HEK293 (cell line): Measurements from ENCODE around the gene GPR4.
"Not testable (repeated sequence)": the region's sequence is repeated elsewhere in the genome, so short reads cannot be mapped to it uniquely, and the experiment has no call there.

Experiments
- CTCF ChIA-PET: fragments of 350-600 bp; formaldehyde crosslinking; extraction: SDS; loops from one replicate; lab custom pipeline; 2021; ENCODE audit warnings: antibody characterized with exemption; lab: Yijun Ruan, JAX
- POLR2A ChIA-PET: fragments of 300-600 bp; formaldehyde crosslinking; extraction: SDS; loops from one replicate; lab custom pipeline; 2020; ENCODE audit warnings: antibody characterized with exemption, inconsistent platforms; lab: Yijun Ruan, JAX
- H3K27ac ChIP-seq: fragments of 200-500 bp; sonication (Bioruptor generic); 2 replicates; pipeline ENCODE4 v1.5.1; 2014; ENCODE audit warnings: low read depth, low read length, control low read depth, inconsistent platforms; ENCODE audit errors: extremely low read depth
- H3K36me3 ChIP-seq, 2 experiments: fragments of 200-500 bp in 1 of 2; sonication (Bioruptor generic) in 1 of 2; 1 replicate in 1 of 2; 2 replicates in 1 of 2; pipeline ENCODE4 v1.5.1; 2014 to 2017; ENCODE audit warnings: inconsistent platforms in 2 of 2, low read length in 2 of 2; ENCODE audit not compliant: control insufficient read depth in 2 of 2, insufficient read depth in 1 of 2
- H3K4me1 ChIP-seq: fragments of 200-500 bp; sonication (Bioruptor generic); 2 replicates; pipeline ENCODE4 v1.5.1; 2014; ENCODE audit warnings: mild to moderate bottlenecking, low read length, inconsistent platforms; ENCODE audit not compliant: control insufficient read depth, insufficient read depth
- H3K4me3 ChIP-seq: 2 replicates; pipeline ENCODE4 v1.5.1; 2011; ENCODE audit warnings: low read depth, mild to moderate bottlenecking, control low read depth, low read length, moderate library complexity
- H3K9me3 ChIP-seq: fragments of 200-500 bp; sonication (Bioruptor generic); 2 replicates; pipeline ENCODE4 v1.5.1; 2014; ENCODE audit warnings: low read depth, low read length, inconsistent platforms; ENCODE audit not compliant: control insufficient read depth, insufficient read depth
- IKZF3 ChIP-seq: fragments of 450-650 bp; IDR thresholded peaks from 2 replicates; pipeline ENCODE4 v1.5.0; 2018; ENCODE audit warnings: missing biosample characterization, mild to moderate bottlenecking, missing genetic modification characterization, moderate library complexity
- SP2 ChIP-seq: fragments of 450-650 bp; formaldehyde crosslinking; IDR thresholded peaks from 2 replicates; pipeline ENCODE4 v1.5.1; 2016; ENCODE audit warnings: missing biosample characterization, missing genetic modification characterization
- SP7 ChIP-seq: fragments of 450-650 bp; formaldehyde crosslinking; IDR thresholded peaks from 2 replicates; pipeline ENCODE4 v1.5.1; 2016; ENCODE audit warnings: missing biosample characterization, missing genetic modification characterization
- ZBTB8A ChIP-seq: fragments of 450-650 bp; formaldehyde crosslinking; IDR thresholded peaks from 2 replicates; pipeline ENCODE4 v1.5.1; 2016; ENCODE audit warnings: missing biosample characterization, missing genetic modification characterization
- ZIC2 ChIP-seq: fragments of 450-650 bp; formaldehyde crosslinking; IDR thresholded peaks from 2 replicates; pipeline ENCODE4 v1.5.1; 2016; ENCODE audit warnings: missing biosample characterization, missing genetic modification characterization
- ZNF140 ChIP-seq: fragments of 450-650 bp; formaldehyde crosslinking; IDR thresholded peaks from 2 replicates; pipeline ENCODE4 v1.5.1; 2016; ENCODE audit warnings: missing biosample characterization, missing genetic modification characterization
- ZNF214 ChIP-seq: fragments of 450-650 bp; formaldehyde crosslinking; IDR thresholded peaks from 2 replicates; pipeline ENCODE4 v1.5.1; 2017; ENCODE audit warnings: missing biosample characterization, mild to moderate bottlenecking, missing genetic modification characterization, borderline replicate concordance
- ZNF223 ChIP-seq: fragments of 450-650 bp; formaldehyde crosslinking; IDR thresholded peaks from 2 replicates; pipeline ENCODE4 v1.5.1; 2016; ENCODE audit warnings: missing biosample characterization, missing genetic modification characterization
- ZNF366 ChIP-seq: fragments of 450-650 bp; formaldehyde crosslinking; conservative IDR thresholded peaks from 2 replicates; pipeline ENCODE4 v1.5.1; 2016; ENCODE audit warnings: missing biosample characterization, missing genetic modification characterization
- ZNF391 ChIP-seq: fragments of 450-650 bp; formaldehyde crosslinking; IDR thresholded peaks from 2 replicates; pipeline ENCODE4 v1.5.1; 2016; ENCODE audit warnings: low read depth, missing biosample characterization, missing genetic modification characterization, borderline replicate concordance
- ZNF48 ChIP-seq: fragments of 450-650 bp; formaldehyde crosslinking; IDR thresholded peaks from 2 replicates; pipeline ENCODE4 v1.5.1; 2016; ENCODE audit warnings: missing biosample characterization, missing genetic modification characterization
- ZNF768 ChIP-seq: fragments of 450-650 bp; formaldehyde crosslinking; IDR thresholded peaks from 2 replicates; pipeline ENCODE4 v1.5.1; 2018; ENCODE audit warnings: missing biosample characterization, mild to moderate bottlenecking, missing genetic modification characterization
- ZNF792 ChIP-seq: fragments of 450-650 bp; formaldehyde crosslinking; IDR thresholded peaks from 2 replicates; pipeline ENCODE4 v1.5.1; 2016; ENCODE audit warnings: missing biosample characterization, missing genetic modification characterization
- TF ChIP-seq, protein P1 (sequence below): fragments of 450-650 bp; formaldehyde crosslinking; IDR thresholded peaks from 2 replicates; pipeline ENCODE4 v1.5.1; 2016; ENCODE audit warnings: missing biosample characterization, missing genetic modification characterization
- TF ChIP-seq, protein P2 (sequence below): fragments of 450-650 bp; formaldehyde crosslinking; IDR thresholded peaks from 2 replicates; pipeline ENCODE4 v1.5.1; 2016; ENCODE audit warnings: missing biosample characterization, missing genetic modification characterization
- TF ChIP-seq, protein P3 (sequence below): fragments of 450-650 bp; formaldehyde crosslinking; IDR thresholded peaks from 2 replicates; pipeline ENCODE4 v1.5.1; 2016; ENCODE audit warnings: missing biosample characterization, missing genetic modification characterization

Gene GPR4

DNA sequence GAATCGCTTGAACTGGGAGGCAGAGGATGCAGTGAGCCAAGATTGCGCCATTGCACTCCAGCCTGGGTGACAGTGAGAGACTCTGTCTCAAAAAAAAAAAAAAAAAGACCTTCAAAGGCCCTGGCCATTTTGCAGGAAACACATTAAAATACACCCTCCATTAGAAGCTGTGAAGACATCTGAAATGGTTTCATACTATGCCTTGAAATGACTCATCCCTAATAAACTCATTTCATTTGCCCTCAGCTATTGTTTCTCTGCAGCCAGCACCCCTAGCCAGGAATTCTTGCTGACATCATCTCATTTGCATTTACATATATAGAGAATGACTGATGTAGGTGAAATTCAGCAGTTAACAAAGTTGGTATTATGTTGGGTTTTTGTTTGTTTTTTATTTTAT is 28.5 kb upstream of the GPR4 start (continued):
- TF ChIP-seq ZNF48 (no peak), ZNF140 (tag by site-specific recombination) (no peak), ZNF214 (tag by site-specific recombination) (no peak), IKZF3 (tag by site-specific recombination) (no peak), ZNF792 (no peak), ZNF223 (tag by site-specific recombination) (no peak), ZBTB8A (tag by site-specific recombination) (no peak)
- TF ChIP-seq, protein P1, sequence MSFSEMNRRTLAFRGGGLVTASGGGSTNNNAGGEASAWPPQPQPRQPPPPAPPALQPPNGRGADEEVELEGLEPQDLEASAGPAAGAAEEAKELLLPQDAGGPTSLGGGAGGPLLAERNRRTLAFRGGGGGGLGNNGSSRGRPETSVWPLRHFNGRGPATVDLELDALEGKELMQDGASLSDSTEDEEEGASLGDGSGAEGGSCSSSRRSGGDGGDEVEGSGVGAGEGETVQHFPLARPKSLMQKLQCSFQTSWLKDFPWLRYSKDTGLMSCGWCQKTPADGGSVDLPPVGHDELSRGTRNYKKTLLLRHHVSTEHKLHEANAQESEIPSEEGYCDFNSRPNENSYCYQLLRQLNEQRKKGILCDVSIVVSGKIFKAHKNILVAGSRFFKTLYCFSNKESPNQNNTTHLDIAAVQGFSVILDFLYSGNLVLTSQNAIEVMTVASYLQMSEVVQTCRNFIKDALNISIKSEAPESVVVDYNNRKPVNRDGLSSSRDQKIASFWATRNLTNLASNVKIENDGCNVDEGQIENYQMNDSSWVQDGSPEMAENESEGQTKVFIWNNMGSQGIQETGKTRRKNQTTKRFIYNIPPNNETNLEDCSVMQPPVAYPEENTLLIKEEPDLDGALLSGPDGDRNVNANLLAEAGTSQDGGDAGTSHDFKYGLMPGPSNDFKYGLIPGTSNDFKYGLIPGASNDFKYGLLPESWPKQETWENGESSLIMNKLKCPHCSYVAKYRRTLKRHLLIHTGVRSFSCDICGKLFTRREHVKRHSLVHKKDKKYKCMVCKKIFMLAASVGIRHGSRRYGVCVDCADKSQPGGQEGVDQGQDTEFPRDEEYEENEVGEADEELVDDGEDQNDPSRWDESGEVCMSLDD (tag by site-specific recombination), result 0 out of 2 replicates have a peak, but pooled peaks have one; percentile 25

DNA sequence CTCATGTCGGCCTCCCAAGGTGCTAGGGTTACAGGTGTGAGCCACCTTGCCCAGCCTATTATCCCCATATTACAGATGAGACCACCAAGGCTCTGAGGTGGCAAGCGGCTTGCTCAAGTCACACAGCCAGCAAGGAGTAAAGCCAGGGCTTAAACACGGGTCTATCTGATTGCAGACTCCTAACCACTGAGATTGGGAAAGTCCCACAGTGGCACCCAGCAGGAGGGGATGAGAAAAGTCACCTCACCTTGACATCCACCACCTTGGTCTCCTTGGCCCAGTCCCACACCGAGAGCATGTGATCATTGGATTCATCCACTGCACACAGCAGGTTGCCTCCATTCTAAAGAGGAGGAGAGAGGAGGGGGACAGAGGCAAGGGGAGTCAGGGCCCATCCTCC is 27.7 kb upstream of the GPR4 start:
- Histone ChIP-seq H3K9me3 (no peaks in the 10 kb centered on the region), H3K4me1 (peaks cover 13% of the 10 kb centered on the region), H3K27ac (no peak overlapping the region), H3K4me3 (no peak overlapping the region), H3K36me3 (peaks cover 19 to 32% of the 10 kb centered on the region in 2 experiments; a peak in 2 of 3 replicates)
- TF ChIP-seq, protein P2, sequence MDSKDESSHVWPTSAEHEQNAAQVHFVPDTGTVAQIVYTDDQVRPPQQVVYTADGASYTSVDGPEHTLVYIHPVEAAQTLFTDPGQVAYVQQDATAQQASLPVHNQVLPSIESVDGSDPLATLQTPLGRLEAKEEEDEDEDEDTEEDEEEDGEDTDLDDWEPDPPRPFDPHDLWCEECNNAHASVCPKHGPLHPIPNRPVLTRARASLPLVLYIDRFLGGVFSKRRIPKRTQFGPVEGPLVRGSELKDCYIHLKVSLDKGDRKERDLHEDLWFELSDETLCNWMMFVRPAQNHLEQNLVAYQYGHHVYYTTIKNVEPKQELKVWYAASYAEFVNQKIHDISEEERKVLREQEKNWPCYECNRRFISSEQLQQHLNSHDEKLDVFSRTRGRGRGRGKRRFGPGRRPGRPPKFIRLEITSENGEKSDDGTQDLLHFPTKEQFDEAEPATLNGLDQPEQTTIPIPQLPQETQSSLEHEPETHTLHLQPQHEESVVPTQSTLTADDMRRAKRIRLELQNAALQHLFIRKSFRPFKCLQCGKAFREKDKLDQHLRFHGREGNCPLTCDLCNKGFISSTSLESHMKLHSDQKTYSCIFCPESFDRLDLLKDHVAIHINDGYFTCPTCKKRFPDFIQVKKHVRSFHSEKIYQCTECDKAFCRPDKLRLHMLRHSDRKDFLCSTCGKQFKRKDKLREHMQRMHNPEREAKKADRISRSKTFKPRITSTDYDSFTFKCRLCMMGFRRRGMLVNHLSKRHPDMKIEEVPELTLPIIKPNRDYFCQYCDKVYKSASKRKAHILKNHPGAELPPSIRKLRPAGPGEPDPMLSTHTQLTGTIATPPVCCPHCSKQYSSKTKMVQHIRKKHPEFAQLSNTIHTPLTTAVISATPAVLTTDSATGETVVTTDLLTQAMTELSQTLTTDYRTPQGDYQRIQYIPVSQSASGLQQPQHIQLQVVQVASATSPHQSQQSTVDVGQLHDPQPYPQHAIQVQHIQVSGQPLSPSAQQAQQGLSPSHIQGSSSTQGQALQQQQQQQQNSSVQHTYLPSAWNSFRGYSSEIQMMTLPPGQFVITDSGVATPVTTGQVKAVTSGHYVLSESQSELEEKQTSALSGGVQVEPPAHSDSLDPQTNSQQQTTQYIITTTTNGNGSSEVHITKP (tag by site-specific recombination), result 0 out of 2 replicates have a peak, but pooled peaks have one; percentile 5
- TF ChIP-seq SP7 (tag by site-specific recombination) (no peak), ZNF391 (tag by site-specific recombination) (no peak), ZIC2 (tag by site-specific recombination) (peak; percentile 36), ZNF366 (tag by site-specific recombination) (no peak), SP2 (no peak)
- TF ChIP-seq, protein P3, sequence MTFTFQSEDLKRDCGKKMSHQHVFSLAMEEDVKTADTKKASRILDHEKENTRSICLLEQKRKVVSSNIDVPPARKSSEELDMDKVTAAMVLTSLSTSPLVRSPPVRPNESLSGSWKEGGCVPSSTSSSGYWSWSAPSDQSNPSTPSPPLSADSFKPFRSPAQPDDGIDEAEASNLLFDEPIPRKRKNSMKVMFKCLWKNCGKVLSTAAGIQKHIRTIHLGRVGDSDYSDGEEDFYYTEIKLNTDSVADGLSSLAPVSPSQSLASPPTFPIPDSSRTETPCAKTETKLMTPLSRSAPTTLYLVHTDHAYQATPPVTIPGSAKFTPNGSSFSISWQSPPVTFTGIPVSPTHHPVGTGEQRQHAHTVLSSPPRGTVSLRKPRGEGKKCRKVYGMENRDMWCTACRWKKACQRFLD (tag by site-specific recombination), result no peak
- ChIA-PET POLR2A (no interaction called here), CTCF (interaction anchor here (0.7 kb wide), 1 partner anchor 19 kb away, joined by 3 read pairs; no protein-coding TSS in a partner anchor)

DNA sequence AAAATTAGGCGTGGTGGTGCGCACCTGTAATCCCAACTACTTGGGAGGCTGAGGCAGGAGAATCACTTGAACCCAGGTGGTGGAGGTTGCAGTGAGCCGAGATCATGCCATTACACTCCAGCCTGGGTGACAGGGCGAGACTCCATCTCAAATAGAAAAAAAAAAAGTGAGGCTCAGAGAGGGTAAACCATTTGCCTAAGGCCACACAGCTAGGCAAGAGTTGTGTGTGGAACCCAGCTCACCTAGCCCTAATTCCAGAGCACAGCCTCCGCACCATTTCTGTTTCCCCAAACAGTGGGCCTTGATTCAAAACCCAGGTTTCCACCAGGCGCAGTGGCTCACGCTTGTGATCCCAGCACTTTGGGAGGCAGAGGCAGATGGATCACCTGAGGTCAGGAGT is 26.2 kb upstream of the GPR4 start:
- CTCF ChIA-PET, result interaction anchor here (0.6 kb wide), 1 partner anchor 12 kb away, joined by 3 read pairs; no protein-coding TSS in a partner anchor
- H3K27ac ChIP-seq, H3K9me3 ChIP-seq, POLR2A ChIA-PET, H3K4me3 ChIP-seq: not testable (repeated sequence)
- TF ChIP-seq ZNF768 (tag by site-specific recombination), result peak; percentile 62; the same call in 1 of the 2 replicates
- H3K36me3 ChIP-seq, result peaks cover 19 to 42% of the 10 kb centered on the region in 2 experiments; a peak in 2 of 3 replicates
- peaks cover 13% of the 10 kb centered on the region for H3K4me1 ChIP-seq
